Trophoblast cell (in vitro differentiated cells and primary cell): ENCODE data around the gene TBX15.
"Not testable (repeated sequence)": the region's sequence is repeated elsewhere in the genome, so short reads cannot be mapped to it uniquely, and the experiment has no call there.

Source experiments
- DNase-seq, 2 donors: peaks; one replicate each; pipeline ENCODE4 v3.0.0-alpha.2; 2016
- H2AFZ ChIP-seq: 2 replicates; pipeline ENCODE4 v1.6.1; 2013; ENCODE audit warnings: low read length, moderate library complexity, mild to moderate bottlenecking; ENCODE audit not compliant: insufficient read depth, poor library complexity
- H2AK5ac ChIP-seq: 2 replicates; pipeline ENCODE4 v1.6.1; 2013; ENCODE audit warnings: mild to moderate bottlenecking, low read length
- H2BK120ac ChIP-seq: 2 replicates; pipeline ENCODE4 v1.6.1; 2013; ENCODE audit warnings: low read length, mild to moderate bottlenecking, moderate library complexity; ENCODE audit not compliant: insufficient read depth, poor library complexity
- H2BK12ac ChIP-seq: 2 replicates; pipeline ENCODE4 v1.6.1; 2013; ENCODE audit warnings: mild to moderate bottlenecking, low read length, moderate library complexity
- H2BK5ac ChIP-seq: 2 replicates; pipeline ENCODE4 v1.6.1; 2013; ENCODE audit warnings: low read length, low read depth, moderate library complexity, mild to moderate bottlenecking; ENCODE audit not compliant: poor library complexity
- H3K14ac ChIP-seq: 2 replicates; pipeline ENCODE4 v1.6.1; 2013; ENCODE audit warnings: mild to moderate bottlenecking, low read length
- H3K18ac ChIP-seq: 2 replicates; pipeline ENCODE4 v1.6.1; 2013; ENCODE audit warnings: mild to moderate bottlenecking, low read length
- H3K23ac ChIP-seq: 2 replicates; pipeline ENCODE4 v1.6.1; 2013; ENCODE audit warnings: low read length
- H3K27ac ChIP-seq: 2 replicates; pipeline ENCODE4 v1.5.1; 2013; ENCODE audit warnings: low read depth, mild to moderate bottlenecking, inconsistent platforms, low read length, moderate library complexity
- H3K27me3 ChIP-seq: 2 replicates; pipeline ENCODE4 v1.6.1; 2013; ENCODE audit warnings: inconsistent platforms, mild to moderate bottlenecking, low read length, moderate library complexity; ENCODE audit not compliant: insufficient read depth
- H3K36me3 ChIP-seq, 2 experiments: 1 replicate in 1 of 2; 2 replicates in 1 of 2; pipeline ENCODE4 v1.6.1; 2013; ENCODE audit warnings: low read length in 2 of 2, mild to moderate bottlenecking in 2 of 2, moderate library complexity in 1 of 2; ENCODE audit not compliant: insufficient read depth in 2 of 2, control insufficient read depth in 1 of 2
- H3K4ac ChIP-seq: 2 replicates; pipeline ENCODE4 v1.6.1; 2013; ENCODE audit warnings: low read depth, mild to moderate bottlenecking, low read length, moderate library complexity
- H3K4me1 ChIP-seq, 2 experiments: 1 replicate in 1 of 2; 2 replicates in 1 of 2; pipeline ENCODE4 v1.6.1; 2013; ENCODE audit warnings: low read length in 2 of 2, mild to moderate bottlenecking in 2 of 2, moderate library complexity in 1 of 2; ENCODE audit not compliant: insufficient read depth in 2 of 2, control insufficient read depth in 1 of 2
- H3K4me2 ChIP-seq: 2 replicates; pipeline ENCODE4 v1.6.1; 2013; ENCODE audit warnings: inconsistent platforms, mild to moderate bottlenecking, low read length, moderate library complexity
- H3K4me3 ChIP-seq: 2 replicates; pipeline ENCODE4 v1.5.1; 2013; ENCODE audit warnings: mild to moderate bottlenecking, low read depth, low read length, inconsistent platforms
- H3K79me1 ChIP-seq: one replicate; pipeline ENCODE4 v1.6.1; 2013; ENCODE audit warnings: low read length
- H3K79me2 ChIP-seq: 2 replicates; pipeline ENCODE4 v1.6.1; 2013; ENCODE audit warnings: low read length, mild to moderate bottlenecking; ENCODE audit not compliant: control insufficient read depth, insufficient read depth, poor library complexity
- H3K9ac ChIP-seq: 2 replicates; pipeline ENCODE4 v1.6.1; 2013; ENCODE audit warnings: mild to moderate bottlenecking, low read length
- H3K9me3 ChIP-seq: 2 replicates; pipeline ENCODE4 v1.6.1; 2013; ENCODE audit warnings: low read depth, mild to moderate bottlenecking, control low read depth, inconsistent platforms, low read length; ENCODE audit not compliant: insufficient read depth
- H4K12ac ChIP-seq: 2 replicates; pipeline ENCODE4 v1.6.1; 2013; ENCODE audit warnings: low read depth, mild to moderate bottlenecking, low read length, moderate library complexity
- H4K8ac ChIP-seq: 2 replicates; pipeline ENCODE4 v1.6.1; 2013; ENCODE audit warnings: low read depth, mild to moderate bottlenecking, low read length, moderate library complexity
- H4K91ac ChIP-seq: one replicate; pipeline ENCODE4 v1.6.1; 2013; ENCODE audit warnings: low read depth, mild to moderate bottlenecking, low read length, moderate library complexity
- WGBS: extraction: QIAGEN DNeasy Blood & Tissue Kit; methylation state at CpG from one replicate; pipeline ENCODE4 v1.1.7; 2013; ENCODE audit warnings: missing lambda C conversion rate; ENCODE audit not compliant: insufficient read length, insufficient coverage; ENCODE audit errors: extremely low coverage; 5-methylcytosine and 5-hydroxymethylcytosine counted together

TBX15 gene

DNA sequence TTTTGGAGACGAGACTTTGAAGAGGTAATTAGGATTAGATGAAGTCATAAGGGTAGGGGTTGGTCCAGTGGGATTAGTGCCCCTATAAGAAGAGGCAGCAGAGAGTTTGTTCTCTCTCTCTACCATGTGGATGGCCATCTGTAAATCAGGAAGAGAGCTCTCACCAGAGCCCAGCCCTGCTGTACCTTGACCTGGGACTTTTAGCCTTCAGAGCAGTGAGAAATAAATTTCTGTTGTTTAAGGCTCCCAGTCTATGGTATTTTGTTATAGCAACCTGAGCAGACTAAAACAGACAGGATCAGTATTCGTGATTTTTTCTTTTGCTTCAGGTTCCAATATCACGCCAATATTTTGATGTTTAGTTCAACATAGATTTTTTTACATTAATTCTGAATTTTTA, 30.0 kb downstream of the TBX15 start:
- DNase-seq: no peak
- Histone ChIP-seq H3K18ac (no peak overlapping the region), H3K27ac (no peak overlapping the region), H3K4me3 (no peak overlapping the region), H2BK5ac (no peak overlapping the region), H3K4ac (no peak overlapping the region), H2AK5ac (no peak overlapping the region), H3K9ac (no peak overlapping the region), H3K27me3 (no peaks in the 10 kb centered on the region), H2BK120ac (no peak overlapping the region), H3K79me2 (no peaks in the 10 kb centered on the region), H3K79me1 (no peaks in the 10 kb centered on the region), H2BK12ac (no peak overlapping the region), H2AFZ (no peak overlapping the region), H3K9me3 (no peaks in the 10 kb centered on the region), H3K14ac (no peak overlapping the region), H3K4me1 (no peaks in the 10 kb centered on the region), H3K23ac (no peak overlapping the region), H4K12ac (no peak overlapping the region), H4K91ac (no peak overlapping the region), H3K36me3 (no peaks in the 10 kb centered on the region), H4K8ac (no peak overlapping the region), H3K4me2 (no peak overlapping the region)
- WGBS: no CpG with 5 or more reads among the region's 3 CpGs

DNA sequence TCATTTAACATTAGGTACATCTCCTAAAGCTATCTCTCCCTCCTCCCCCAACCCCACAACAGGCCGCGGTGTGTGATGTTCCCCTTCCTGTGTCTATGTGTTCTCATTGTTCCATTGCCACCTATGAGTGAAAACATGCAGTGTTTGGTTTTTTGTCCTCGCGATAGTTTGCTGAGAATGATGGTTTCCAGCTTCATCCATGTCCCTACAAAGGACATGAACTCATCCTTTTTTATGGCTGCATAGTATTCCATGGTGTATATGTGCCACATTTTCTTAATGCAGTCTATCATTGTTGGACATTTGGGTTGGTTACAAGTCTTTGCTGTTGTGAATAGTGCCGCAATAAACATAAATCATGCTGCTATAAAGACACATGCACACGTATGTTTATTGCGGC, 30.6 kb downstream of the TBX15 start:
- not testable (repeated sequence) for H4K12ac ChIP-seq, H3K4ac ChIP-seq, H3K27ac ChIP-seq, H3K23ac ChIP-seq, H2BK12ac ChIP-seq, DNase-seq, H3K79me1 ChIP-seq, H3K14ac ChIP-seq, H3K9me3 ChIP-seq, H2BK120ac ChIP-seq, H3K79me2 ChIP-seq, H3K27me3 ChIP-seq, H3K4me3 ChIP-seq, H2AK5ac ChIP-seq, H3K4me2 ChIP-seq, H2BK5ac ChIP-seq, H3K4me1 ChIP-seq, H3K18ac ChIP-seq, H3K9ac ChIP-seq, H2AFZ ChIP-seq, H3K36me3 ChIP-seq, H4K8ac ChIP-seq, H4K91ac ChIP-seq
- whole genome bisulfite sequencing: no CpG with 5 or more reads among the region's 7 CpGs

DNA sequence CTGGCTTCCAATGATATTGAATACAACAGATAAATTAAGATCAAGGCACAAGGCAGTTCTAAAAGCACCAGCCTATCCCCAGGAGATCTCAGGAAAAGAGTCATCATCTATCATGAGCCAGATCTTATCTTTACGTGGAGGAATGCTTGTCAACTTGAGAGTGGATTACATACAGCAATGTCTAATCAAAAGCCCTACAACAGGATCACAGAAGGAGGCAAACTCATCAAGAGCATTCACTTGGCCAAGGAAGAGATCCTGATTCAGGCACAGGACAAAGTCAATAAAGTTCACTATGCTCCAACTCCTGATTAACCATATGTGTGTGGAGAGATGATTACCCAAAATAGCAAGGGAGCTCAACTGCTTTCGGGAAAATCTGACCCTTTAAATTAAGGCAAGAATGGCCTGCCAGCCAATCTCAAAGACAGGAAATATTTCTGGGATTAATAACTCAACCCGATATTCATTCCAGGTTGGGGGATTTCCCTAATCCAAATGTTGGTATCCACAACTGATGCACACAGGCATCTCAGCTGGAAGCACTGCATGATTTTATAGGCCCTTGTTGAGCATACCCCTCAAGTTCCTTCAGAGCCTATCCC, 33.7 kb downstream of the TBX15 start:
- Histone ChIP-seq H3K27me3 (no peaks in the 10 kb centered on the region), H3K4me1 (no peaks in the 10 kb centered on the region), H3K4ac (no peak overlapping the region), H3K14ac (no peak overlapping the region), H2AK5ac (no peak overlapping the region), H2BK12ac (no peak overlapping the region), H3K79me2 (no peaks in the 10 kb centered on the region), H3K23ac (no peak overlapping the region), H3K27ac (no peak overlapping the region), H3K36me3 (no peaks in the 10 kb centered on the region), H3K9ac (no peak overlapping the region), H3K9me3 (no peaks in the 10 kb centered on the region), H4K8ac (no peak overlapping the region), H2AFZ (no peak overlapping the region), H3K79me1 (no peaks in the 10 kb centered on the region), H2BK120ac (no peak overlapping the region), H3K18ac (no peak overlapping the region), H2BK5ac (no peak overlapping the region), H4K91ac (no peak overlapping the region), H4K12ac (no peak overlapping the region), H3K4me3 (no peak overlapping the region), H3K4me2 (no peak overlapping the region)
- DNase-seq: peak in 1 of 2 donors; percentile 20
- WGBS: no CpG with 5 or more reads among the region's 3 CpGs

DNA sequence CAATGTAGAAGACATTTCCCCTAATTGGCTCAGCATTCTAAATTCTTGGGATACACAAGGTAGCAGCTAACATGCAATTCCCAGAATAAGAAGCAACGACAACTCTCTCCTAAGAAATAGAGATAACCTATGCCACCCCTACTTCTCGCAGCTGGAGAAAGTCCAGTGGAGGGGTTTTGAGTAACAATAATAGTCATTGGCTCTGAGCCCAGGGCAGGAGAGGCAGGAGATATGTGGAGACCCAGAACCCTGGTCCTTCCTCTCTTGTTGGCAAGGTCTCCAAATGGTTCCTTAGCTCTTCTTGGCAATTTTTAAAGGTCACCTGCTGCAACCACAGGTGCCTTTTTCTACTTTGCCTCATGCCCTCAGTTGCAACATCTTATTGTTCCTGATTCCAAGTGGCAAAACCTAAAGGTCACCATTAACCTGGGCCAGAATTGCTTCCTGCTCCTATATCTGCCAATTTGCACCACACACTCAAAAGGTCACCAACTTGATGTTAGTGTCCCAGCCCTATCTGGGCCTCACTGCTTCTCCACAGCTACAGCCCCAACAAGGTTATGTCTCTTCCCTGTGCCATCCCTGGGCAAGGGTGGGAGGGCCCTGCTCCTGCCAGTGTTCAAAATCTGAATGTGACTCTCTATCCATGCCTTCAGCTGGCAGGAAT, 36.7 kb downstream of the TBX15 start:
- Histone ChIP-seq H4K8ac (no peak overlapping the region), H2BK5ac (no peak overlapping the region), H3K9ac (no peak overlapping the region), H3K36me3 (no peaks in the 10 kb centered on the region), H3K79me1 (no peaks in the 10 kb centered on the region), H3K27ac (no peak overlapping the region), H2BK120ac (no peak overlapping the region), H2AK5ac (no peak overlapping the region), H3K4me2 (no peak overlapping the region), H4K91ac (no peak overlapping the region), H3K9me3 (no peaks in the 10 kb centered on the region), H4K12ac (no peak overlapping the region), H3K14ac (no peak overlapping the region), H3K18ac (no peak overlapping the region), H3K79me2 (no peaks in the 10 kb centered on the region), H2BK12ac (no peak overlapping the region), H2AFZ (no peak overlapping the region), H3K4me1 (no peaks in the 10 kb centered on the region), H3K27me3 (no peaks in the 10 kb centered on the region), H3K4me3 (no peak overlapping the region), H3K23ac (no peak overlapping the region), H3K4ac (no peak overlapping the region)
- no peak for DNase-seq
- WGBS: no CpG with 5 or more reads among the region's 2 CpGs
